CD4-positive, alpha-beta T cell treated with Interleukin-15 for 4 hours (primary cell): ENCODE data around the gene TRUB2.
"Not testable (repeated sequence)": the region's sequence is repeated elsewhere in the genome, so short reads cannot be mapped to it uniquely, and the experiment has no call there.

Experiments used
- DNase-seq: peaks from one replicate; pipeline ENCODE4 v3.0.0-alpha.2; 2020; ENCODE audit warnings: low spot score

TRUB2 gene

GRCh38 chr9:128340691-128341434, 18.6 kb upstream of the TRUB2 start:
- no peak for DNase-seq

- DNase-seq = peak; percentile 82
These were observed 17.8 kb upstream of the TRUB2 start, which contains the start of gene SLC27A4 for GRCh38 chr9:128339761-128340690. Gene SLC27A4, plus strand, starts transcription at chr9:128340527. Its CDS starts 2,606 bp downstream, at chr9:128343133.

GRCh38 chr9:128338852-128339614, 16.8 kb upstream of the TRUB2 start:
- DNase-seq = not testable (repeated sequence)

- no peak for DNase-seq
These were observed 15.7 kb upstream of the TRUB2 start for GRCh38 chr9:128337936-128338335.

DNA sequence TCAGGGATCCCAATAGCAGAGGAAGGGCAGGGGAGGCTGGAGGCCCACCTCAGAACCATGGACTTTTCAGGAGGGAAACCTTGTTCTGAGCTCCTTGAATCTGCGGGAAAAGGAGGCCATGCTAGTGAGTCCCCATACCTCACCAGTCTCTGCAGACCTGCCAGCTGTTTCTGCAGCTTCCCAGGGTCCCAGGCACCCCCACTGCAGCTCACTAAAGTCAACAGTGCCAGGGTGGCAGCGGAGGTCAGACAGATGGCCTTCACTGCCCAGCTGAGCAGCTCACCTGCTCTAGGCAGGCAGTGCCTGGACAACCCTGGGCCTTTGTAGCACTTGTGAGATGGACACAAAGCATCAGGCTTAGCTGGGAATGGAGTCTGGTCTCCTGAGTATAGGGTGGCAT, 13.7 kb upstream of the TRUB2 start:
- DNase-seq = no peak

DNA sequence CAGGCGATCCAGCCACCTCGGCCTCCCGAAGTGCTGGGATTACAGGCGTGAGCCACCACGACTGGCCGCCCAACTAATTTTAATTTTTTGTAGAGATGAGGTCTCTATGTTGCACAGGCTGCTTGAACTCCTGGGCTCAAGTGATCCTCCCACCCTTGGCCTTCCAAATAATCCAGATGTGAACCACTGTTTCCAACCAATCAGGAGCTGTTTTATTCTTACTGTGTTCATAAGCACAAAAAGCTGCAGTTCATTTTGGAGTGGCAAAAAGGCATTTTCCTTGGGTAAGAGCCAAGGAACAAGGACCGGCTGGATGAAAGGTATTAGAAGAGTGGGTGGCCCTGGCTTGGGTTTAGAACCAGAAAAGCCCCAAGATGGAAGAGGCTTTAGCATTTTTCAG, 12.9 kb upstream of the TRUB2 start:
- no peak for DNase-seq

GRCh38 chr9:128333451-128333869, 11.2 kb upstream of the TRUB2 start:
- DNase-seq = no peak

DNA sequence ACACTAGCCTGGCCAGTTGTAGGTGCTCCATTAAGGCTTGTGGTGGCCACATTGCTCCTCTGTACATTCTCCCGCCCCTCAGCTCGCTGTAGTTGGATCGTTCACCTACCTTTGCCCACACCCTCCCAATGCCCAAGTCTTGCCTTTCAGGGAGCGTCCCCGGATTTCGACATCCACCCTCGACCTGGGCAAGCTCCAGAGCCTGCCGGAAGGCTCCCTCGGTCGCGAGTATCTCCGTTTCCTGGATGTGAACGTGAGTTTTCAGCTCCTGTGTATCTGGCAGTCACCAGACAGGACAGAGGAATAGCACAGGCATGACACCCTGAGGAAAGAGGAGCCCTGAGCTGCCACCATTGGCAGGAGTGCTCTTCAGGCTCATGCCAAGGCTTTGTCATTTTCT, 3.4 kb upstream of the TRUB2 start:
- no peak for DNase-seq

DNA sequence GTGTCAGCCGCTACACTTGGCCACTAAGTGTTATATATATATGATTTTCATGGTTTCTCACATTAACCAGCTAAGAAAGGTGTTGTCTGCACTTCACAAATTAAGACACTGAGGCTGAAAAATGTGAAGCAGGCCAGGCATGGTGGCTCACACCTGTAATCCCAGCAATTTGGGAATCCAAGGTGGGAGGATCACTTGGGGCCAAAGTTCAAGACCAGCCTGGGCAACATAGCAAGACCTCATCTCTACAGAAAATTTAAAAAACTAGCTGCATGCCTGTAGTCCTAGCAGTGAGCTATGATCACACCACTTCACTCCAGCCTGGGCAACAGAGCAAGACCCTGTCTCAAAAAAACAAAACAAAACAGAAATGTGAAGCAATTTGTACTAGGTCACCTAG, 2.2 kb upstream of the TRUB2 start:
- DNase-seq = no peak

GRCh38 chr9:128323791-128324190, 1.5 kb upstream of the TRUB2 start:
- no peak for DNase-seq

GRCh38 chr9:128323212-128323730, 1.0 kb upstream of the TRUB2 start:
- peak; percentile 33 for DNase-seq

DNA sequence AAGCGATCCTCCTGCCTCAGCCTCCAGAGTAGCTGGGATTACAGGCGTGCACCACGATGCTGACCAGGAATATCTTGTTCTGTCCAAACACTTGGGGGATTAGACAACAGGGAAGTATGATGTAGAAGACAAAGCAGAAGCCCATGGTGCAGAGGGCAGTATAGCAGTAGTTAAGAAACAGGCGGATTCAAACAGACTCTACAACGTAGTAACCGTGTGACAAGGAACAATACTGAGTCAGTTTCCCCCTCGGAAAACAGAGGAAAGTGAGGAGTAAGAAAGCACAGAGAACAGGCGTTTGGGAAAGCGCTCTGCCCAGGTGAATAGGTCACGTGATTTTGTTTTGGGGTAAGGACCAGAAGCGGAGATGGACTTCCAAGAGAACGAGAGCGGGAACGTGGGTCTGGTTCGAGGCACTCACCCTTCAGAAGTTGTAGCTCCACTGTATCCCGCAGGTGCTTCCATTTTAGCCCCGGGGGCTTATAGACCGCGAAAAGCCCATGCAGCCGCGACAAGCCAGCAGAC, 306 bp downstream of the TRUB2 start:
- DNase-seq = no peak

- DNase-seq = no peak
These were observed 904 bp downstream of the TRUB2 start for GRCh38 chr9:128321343-128321742.

- DNase-seq = no peak
These were observed 4.6 kb downstream of the TRUB2 start for GRCh38 chr9:128317629-128318028.

DNA sequence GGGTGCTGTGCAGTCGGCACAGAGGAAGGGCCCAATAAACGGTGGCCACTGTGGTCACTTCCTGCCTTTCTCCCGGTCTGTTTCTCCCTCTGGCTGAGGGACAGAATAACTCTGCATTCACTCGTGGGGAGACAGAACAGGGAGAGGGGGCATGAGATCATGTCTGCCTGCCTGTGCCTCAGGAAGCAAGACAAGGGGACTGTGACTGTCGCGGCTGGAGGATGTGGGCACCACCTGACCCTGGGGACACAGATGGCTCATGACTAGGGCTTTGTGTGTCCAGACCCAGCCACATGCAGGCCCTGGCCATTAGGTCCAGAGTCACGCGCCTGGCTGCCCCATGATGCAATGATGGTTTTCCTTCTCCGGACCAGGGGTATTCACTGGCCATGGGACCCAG, 5.8 kb downstream of the TRUB2 start:
- no peak for DNase-seq

DNA sequence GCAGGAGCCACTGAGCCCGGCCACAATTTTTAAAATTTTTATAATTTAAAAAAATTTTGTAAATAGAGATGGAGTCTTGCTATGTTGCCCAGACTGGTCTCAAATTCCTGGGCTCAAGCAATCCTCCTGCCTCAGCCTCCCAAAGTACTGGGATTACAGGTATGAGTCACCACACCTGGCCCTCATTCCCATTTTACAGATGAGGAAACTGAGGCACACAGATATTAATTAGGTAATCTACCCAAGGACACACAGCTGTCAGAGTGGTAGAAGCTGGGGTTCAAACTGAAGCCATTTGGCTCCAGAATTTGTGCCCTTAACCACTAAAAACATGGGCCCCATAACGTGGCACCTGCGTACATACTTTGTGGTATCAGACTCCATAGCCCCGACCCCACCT, 7.5 kb downstream of the TRUB2 start:
- no peak for DNase-seq

- no peak for DNase-seq
These were observed 11.8 kb downstream of the TRUB2 start for GRCh38 chr9:128310461-128310860.

DNA sequence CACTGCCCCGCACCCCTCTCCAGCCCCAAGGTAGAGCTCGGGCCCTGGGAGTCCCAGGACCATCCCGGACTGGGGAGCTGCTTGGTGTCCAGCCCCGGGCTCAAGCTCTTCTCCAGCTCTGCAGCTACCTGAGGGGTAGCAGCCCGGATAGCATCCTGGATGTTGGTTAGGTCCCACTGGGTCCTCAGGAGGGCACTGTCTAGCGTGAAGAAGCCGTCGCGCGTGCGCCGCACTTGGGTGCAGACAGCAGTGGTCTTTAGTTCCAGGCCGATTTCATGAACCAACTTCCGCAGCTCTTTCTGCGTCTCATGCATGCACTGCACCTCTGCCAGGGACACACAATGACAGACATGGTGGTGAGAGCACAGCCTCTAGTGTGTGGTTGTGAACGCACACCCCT, 12.7 kb downstream of the TRUB2 start:
- no peak for DNase-seq

DNA sequence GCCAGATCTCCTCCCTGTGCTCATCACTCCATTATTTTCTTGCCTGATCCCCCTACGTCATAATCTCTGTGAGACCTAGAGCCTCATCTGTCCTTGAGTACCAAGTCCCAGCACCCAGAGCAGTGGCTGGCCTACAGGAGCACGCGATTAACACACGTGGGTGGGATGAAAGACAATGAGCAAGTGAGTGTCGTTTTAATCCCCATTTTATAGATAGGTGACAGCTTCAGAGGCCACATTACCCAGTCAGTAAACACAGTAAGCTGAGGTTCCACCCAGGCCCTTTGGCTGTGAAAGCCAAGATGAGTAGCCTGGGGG, 17.3 kb downstream of the TRUB2 start:
- DNase-seq = no peak

- no peak for DNase-seq
These were observed 17.9 kb downstream of the TRUB2 start for GRCh38 chr9:128304136-128304970.
